Measurements from ENCODE around the gene CHMP2A.

GRCh38 chr19:58560921-58561320 is 6.0 kb upstream of the CHMP2A start:
- no peak for TF ChIP-seq TAF1 (IDR thresholded peaks at IDR 0.05; ENCODE audit: borderline replicate concordance, insufficient read depth, low read length)
- no peak for TF ChIP-seq FOXP2 (optimal IDR thresholded peaks at IDR 0.05; ENCODE audit: borderline replicate concordance, extremely low read depth, extremely low read length, insufficient read depth)
- TF ChIP-seq REST (IDR thresholded peaks at IDR 0.05; ENCODE audit: insufficient read depth in 1 of 2, low read depth in 2 of 2, low read length in 2 of 2): no peak
- no peak for TF ChIP-seq POLR2AphosphoS5 (IDR thresholded peaks at IDR 0.05; ENCODE audit: low read depth, low read length)

Data from PFSK-1 (cell line).